Nephron progenitor cell (in vitro differentiated cells): ENCODE data around the gene CCL14.

ENCODE experiments used
- DNase-seq: peaks from one replicate; pipeline ENCODE4 v3.0.0; 2021
- H3K27ac Mint-ChIP-seq: 2 replicates; pipeline ENCODE4 v1.8.0; 2021; ENCODE audit warnings: mild to moderate bottlenecking, moderate library complexity, mixed read lengths
- H3K27me3 Mint-ChIP-seq: 2 replicates; pipeline ENCODE4 v1.8.0; 2021; ENCODE audit warnings: mild to moderate bottlenecking, low read depth, mixed read lengths; ENCODE audit not compliant: poor library complexity
- H3K36me3 Mint-ChIP-seq: 2 replicates; pipeline ENCODE4 v1.8.0; 2021; ENCODE audit warnings: low read depth, mixed read lengths
- H3K4me1 Mint-ChIP-seq: 2 replicates; pipeline ENCODE4 v1.8.0; 2021; ENCODE audit warnings: mixed read lengths
- H3K4me3 Mint-ChIP-seq: 2 replicates; pipeline ENCODE4 v1.8.0; 2021; ENCODE audit warnings: mild to moderate bottlenecking, moderate library complexity, mixed read lengths
- H3K9me3 Mint-ChIP-seq: 2 replicates; pipeline ENCODE4 v1.8.0; 2021; ENCODE audit warnings: mild to moderate bottlenecking, moderate library complexity, mixed read lengths
- TF ChIP-seq, protein P1 (sequence below): fragments of 200-600 bp; sonication (generic); IDR thresholded peaks from 2 replicates; pipeline ENCODE4 v1.5.0; 2021; ENCODE audit warnings: antibody characterized with exemption

The CCL14 gene

GRCh38 chr17:35968520-35969054 lies 17.9 kb downstream of the CCL14 start:
- Mint-ChIP-seq H3K4me3 (no peak overlapping the region), H3K27me3 (peaks cover 12% of the 10 kb centered on the region), H3K4me1 (peaks cover 20% of the 10 kb centered on the region), H3K27ac (no peak overlapping the region), H3K36me3 (no peaks in the 10 kb centered on the region), H3K9me3 (no peaks in the 10 kb centered on the region)
- TF ChIP-seq, protein P1, sequence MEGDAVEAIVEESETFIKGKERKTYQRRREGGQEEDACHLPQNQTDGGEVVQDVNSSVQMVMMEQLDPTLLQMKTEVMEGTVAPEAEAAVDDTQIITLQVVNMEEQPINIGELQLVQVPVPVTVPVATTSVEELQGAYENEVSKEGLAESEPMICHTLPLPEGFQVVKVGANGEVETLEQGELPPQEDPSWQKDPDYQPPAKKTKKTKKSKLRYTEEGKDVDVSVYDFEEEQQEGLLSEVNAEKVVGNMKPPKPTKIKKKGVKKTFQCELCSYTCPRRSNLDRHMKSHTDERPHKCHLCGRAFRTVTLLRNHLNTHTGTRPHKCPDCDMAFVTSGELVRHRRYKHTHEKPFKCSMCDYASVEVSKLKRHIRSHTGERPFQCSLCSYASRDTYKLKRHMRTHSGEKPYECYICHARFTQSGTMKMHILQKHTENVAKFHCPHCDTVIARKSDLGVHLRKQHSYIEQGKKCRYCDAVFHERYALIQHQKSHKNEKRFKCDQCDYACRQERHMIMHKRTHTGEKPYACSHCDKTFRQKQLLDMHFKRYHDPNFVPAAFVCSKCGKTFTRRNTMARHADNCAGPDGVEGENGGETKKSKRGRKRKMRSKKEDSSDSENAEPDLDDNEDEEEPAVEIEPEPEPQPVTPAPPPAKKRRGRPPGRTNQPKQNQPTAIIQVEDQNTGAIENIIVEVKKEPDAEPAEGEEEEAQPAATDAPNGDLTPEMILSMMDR: no peak
- no peak for DNase-seq

DNA sequence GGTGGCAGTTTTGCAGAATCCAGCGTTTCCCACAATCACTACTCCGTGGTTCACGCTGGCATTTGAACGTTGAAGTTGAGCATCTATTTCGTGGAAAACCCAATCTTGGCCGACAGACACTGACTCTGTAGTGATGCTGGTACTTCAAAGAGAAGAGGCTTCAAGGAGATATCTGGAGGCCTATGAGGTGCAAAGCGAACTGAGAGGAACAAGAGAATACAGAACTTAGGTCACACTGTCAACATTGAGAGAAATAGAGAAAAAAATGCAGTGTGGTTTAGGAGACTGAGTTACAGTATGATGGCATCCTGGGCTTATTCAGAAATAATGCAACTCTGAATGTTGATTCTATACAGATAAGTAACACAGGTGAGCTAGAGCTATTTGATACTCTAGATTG lies 21.3 kb downstream of the CCL14 start:
- no peak overlapping the region for H3K4me3 Mint-ChIP-seq
- H3K9me3 Mint-ChIP-seq: no peaks in the 10 kb centered on the region
- TF ChIP-seq, protein P1: no peak
- no peaks in the 10 kb centered on the region for H3K36me3 Mint-ChIP-seq
- H3K27me3 Mint-ChIP-seq: peaks cover 15% of the 10 kb centered on the region
- H3K4me1 Mint-ChIP-seq: peaks cover 6% of the 10 kb centered on the region
- no peak for DNase-seq
- H3K27ac Mint-ChIP-seq: no peak overlapping the region

GRCh38 chr17:35963663-35964062 lies 22.9 kb downstream of the CCL14 start:
- H3K9me3 Mint-ChIP-seq: no peaks in the 10 kb centered on the region
- peaks cover 16% of the 10 kb centered on the region for H3K27me3 Mint-ChIP-seq
- DNase-seq: no peak
- H3K36me3 Mint-ChIP-seq: no peaks in the 10 kb centered on the region
- H3K4me1 Mint-ChIP-seq: no peaks in the 10 kb centered on the region
- no peak overlapping the region for H3K27ac Mint-ChIP-seq
- TF ChIP-seq, protein P1: no peak
- H3K4me3 Mint-ChIP-seq: no peak overlapping the region

GRCh38 chr17:35953720-35954119 lies 32.8 kb downstream of the CCL14 start:
- no peak for DNase-seq
- peaks cover 20% of the 10 kb centered on the region for H3K4me1 Mint-ChIP-seq
- peaks cover 7% of the 10 kb centered on the region for H3K27me3 Mint-ChIP-seq
- TF ChIP-seq, protein P1: no peak
- no peaks in the 10 kb centered on the region for H3K36me3 Mint-ChIP-seq
- H3K9me3 Mint-ChIP-seq: no peaks in the 10 kb centered on the region
- H3K4me3 Mint-ChIP-seq: no peak overlapping the region
- no peak overlapping the region for H3K27ac Mint-ChIP-seq

DNA sequence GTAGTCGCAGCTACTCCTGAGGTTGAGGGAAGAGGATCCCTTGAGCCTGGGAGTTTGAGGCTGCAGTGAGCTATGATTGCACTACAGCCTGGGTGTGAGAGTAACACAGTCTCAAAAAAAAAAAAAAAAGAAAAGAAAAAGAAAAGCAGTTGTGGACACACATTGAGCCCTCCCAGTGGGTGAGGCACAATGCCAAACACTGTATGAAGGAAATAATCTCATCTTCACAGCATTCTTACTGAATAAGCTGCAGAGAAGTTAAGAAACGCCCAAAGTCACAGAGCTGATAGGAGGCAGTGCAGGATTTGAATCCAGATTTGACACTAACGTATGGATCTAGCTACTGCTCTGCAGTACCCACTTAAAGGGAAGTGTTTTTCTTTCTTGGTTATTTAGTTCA lies 37.1 kb downstream of the CCL14 start:
- H3K4me3 Mint-ChIP-seq: no peak overlapping the region
- TF ChIP-seq, protein P1: no peak
- no peaks in the 10 kb centered on the region for H3K9me3 Mint-ChIP-seq
- no peak for DNase-seq
- no peaks in the 10 kb centered on the region for H3K36me3 Mint-ChIP-seq
- no peaks in the 10 kb centered on the region for H3K27me3 Mint-ChIP-seq
- no peak overlapping the region for H3K27ac Mint-ChIP-seq
- H3K4me1 Mint-ChIP-seq: peaks cover 24% of the 10 kb centered on the region

- no peak overlapping the region for H3K27ac Mint-ChIP-seq
- no peak overlapping the region for H3K4me3 Mint-ChIP-seq
- H3K9me3 Mint-ChIP-seq: no peaks in the 10 kb centered on the region
- TF ChIP-seq, protein P1: no peak
- no peaks in the 10 kb centered on the region for H3K36me3 Mint-ChIP-seq
- no peak for DNase-seq
- H3K4me1 Mint-ChIP-seq: peaks cover 21% of the 10 kb centered on the region
- H3K27me3 Mint-ChIP-seq: no peaks in the 10 kb centered on the region
Measured at GRCh38 chr17:35948092-35948491, 38.4 kb downstream of the CCL14 start.
